Chondrocyte (in vitro differentiated cells): ENCODE data around the gene GP1BB. TPM values are rescaled to one million over a fixed set of nuclear protein-coding genes. Genes with fewer than 3 reads are reported as not detected.

Experiments used
- DNase-seq: peaks from one replicate; pipeline ENCODE4 v3.0.0; 2021; ENCODE audit warnings: mixed read lengths, low spot score
- H3K27ac Mint-ChIP-seq: one replicate; pipeline ENCODE4 v1.8.0; 2021; ENCODE audit warnings: mild to moderate bottlenecking, moderate library complexity, mixed read lengths; ENCODE audit not compliant: unreplicated experiment
- H3K27me3 Mint-ChIP-seq: 2 replicates; pipeline ENCODE4 v1.8.0; 2021; ENCODE audit warnings: low read depth, mixed read lengths
- H3K36me3 Mint-ChIP-seq: 2 replicates; pipeline ENCODE4 v1.8.0; 2021; ENCODE audit warnings: low read depth, mixed read lengths
- H3K4me1 Mint-ChIP-seq: 2 replicates; pipeline ENCODE4 v1.8.0; 2021; ENCODE audit warnings: low read depth, mild to moderate bottlenecking, mixed read lengths
- H3K4me3 Mint-ChIP-seq: one replicate; pipeline ENCODE4 v1.8.0; 2021; ENCODE audit warnings: mild to moderate bottlenecking, moderate library complexity, mixed read lengths; ENCODE audit not compliant: unreplicated experiment
- H3K9me3 Mint-ChIP-seq: 2 replicates; pipeline ENCODE4 v1.8.0; 2021; ENCODE audit warnings: low read depth, mixed read lengths
- total RNA-seq: library from RNA; stranded (reverse); gene quantifications from 3 replicates; pipeline ENCODE4 v1.2.1, GENCODE V29; 2021
- TF ChIP-seq, protein P1 (sequence below): fragments of 200-600 bp; sonication (generic); IDR thresholded peaks from 2 replicates; pipeline ENCODE4 v1.5.0; 2021; ENCODE audit warnings: antibody characterized with exemption, mild to moderate bottlenecking, moderate library complexity

The GP1BB gene
- total RNA-seq, 1 donor from 2014 or later, result 56.0 TPM

DNA sequence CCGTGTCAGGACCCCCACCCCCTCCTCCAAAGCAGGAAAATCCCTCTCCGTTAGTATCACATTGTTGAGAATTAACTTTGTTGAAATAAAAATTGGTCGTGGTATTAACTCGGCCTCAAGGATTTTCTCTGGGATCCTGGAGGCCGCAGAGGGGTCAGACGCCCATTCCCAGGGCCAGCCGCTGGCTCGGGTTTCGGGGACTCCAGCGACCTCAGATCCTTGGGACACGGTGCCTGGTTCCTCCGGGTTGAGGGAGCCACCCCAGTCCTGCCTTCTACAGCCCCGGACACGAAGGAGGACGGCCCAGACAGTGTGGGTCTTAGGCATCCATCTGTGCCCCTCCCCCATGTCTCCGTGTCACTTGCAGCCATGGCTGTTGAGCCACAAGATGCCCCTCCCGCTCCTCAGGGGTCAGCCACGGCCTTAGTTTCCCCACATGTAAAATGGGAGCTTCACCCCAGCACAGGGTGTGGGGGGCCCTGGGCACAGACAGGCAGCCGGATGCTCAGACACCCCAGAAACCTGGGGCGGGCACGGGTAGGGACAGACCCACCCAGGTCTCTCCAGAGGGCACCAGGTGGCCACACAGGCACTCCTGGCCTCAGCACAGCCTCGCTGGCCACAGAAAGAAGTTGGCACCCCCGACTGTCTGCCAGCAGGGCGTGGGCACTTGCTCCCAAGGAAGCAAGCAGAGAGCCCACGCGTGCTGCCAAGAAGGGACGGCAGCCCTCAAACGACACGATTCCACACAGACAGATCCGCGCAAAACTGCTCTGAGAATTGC is 15.5 kb downstream of the GP1BB start:
- Mint-ChIP-seq H3K27me3 (no peaks in the 10 kb centered on the region), H3K9me3 (no peaks in the 10 kb centered on the region), H3K4me3 (no peak overlapping the region), H3K36me3 (no peaks in the 10 kb centered on the region), H3K4me1 (no peaks in the 10 kb centered on the region), H3K27ac (no peak overlapping the region)
- no peak for DNase-seq
- TF ChIP-seq, protein P1, sequence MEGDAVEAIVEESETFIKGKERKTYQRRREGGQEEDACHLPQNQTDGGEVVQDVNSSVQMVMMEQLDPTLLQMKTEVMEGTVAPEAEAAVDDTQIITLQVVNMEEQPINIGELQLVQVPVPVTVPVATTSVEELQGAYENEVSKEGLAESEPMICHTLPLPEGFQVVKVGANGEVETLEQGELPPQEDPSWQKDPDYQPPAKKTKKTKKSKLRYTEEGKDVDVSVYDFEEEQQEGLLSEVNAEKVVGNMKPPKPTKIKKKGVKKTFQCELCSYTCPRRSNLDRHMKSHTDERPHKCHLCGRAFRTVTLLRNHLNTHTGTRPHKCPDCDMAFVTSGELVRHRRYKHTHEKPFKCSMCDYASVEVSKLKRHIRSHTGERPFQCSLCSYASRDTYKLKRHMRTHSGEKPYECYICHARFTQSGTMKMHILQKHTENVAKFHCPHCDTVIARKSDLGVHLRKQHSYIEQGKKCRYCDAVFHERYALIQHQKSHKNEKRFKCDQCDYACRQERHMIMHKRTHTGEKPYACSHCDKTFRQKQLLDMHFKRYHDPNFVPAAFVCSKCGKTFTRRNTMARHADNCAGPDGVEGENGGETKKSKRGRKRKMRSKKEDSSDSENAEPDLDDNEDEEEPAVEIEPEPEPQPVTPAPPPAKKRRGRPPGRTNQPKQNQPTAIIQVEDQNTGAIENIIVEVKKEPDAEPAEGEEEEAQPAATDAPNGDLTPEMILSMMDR, result no peak

DNA sequence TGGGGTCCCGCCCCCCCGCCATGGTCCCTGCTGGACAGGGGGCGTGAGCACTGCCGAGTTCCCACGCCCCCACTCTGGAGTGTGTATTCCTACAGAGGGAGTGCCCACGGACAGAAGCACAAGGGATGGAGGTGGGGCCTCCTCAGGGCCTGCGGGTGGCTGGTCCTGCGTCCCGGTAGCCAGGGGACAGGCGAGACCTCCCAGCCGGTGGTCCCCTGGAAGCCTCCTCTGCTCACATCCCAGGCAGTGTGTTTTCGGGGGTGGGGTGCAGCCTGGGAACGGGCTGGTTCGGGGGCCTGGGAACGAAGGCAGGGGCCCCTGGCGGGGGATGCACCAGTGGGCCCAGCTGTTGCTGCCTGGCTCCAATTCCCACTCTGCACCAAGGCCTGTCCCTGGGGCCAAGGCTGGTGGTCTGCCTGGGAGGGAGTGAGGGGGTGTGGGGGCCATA is 16.1 kb downstream of the GP1BB start:
- Mint-ChIP-seq H3K4me1 (no peaks in the 10 kb centered on the region), H3K9me3 (no peaks in the 10 kb centered on the region), H3K36me3 (no peaks in the 10 kb centered on the region), H3K27me3 (no peaks in the 10 kb centered on the region), H3K4me3 (no peak overlapping the region), H3K27ac (no peak overlapping the region)
- no peak for DNase-seq
- TF ChIP-seq, protein P1, result no peak

DNA sequence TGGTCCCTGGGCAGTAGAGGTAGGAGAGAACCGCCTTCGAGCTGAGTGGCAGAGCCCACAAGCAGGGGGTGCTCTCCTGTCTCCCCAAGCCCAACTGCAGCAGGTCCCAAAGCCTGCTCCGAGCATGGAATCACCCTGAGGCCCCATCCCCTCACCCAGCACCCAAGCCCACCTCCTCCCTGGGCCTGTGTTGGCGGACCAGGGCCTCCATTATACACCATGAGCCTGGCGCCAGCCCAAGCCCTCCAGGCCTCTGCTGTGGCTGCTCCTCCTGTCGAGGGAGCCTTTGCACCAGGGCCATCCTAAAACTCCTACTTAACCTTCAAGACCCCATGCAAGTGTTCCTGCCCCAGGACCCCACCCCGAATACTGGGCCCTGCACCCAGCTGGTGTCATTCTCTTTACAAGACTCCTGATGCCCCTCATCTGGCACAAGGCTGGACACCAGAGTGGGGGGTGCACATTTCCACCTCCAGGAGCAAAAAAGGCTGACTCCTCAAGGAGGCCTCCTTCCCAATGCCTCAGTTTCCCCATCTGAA is 16.6 kb downstream of the GP1BB start:
- H3K4me1 Mint-ChIP-seq, result peaks cover 2% of the 10 kb centered on the region
- no peak overlapping the region for H3K27ac Mint-ChIP-seq
- TF ChIP-seq, protein P1, result no peak
- no peaks in the 10 kb centered on the region for H3K36me3 Mint-ChIP-seq
- no peak for DNase-seq
- no peaks in the 10 kb centered on the region for H3K9me3 Mint-ChIP-seq
- no peaks in the 10 kb centered on the region for H3K27me3 Mint-ChIP-seq
- no peak overlapping the region for H3K4me3 Mint-ChIP-seq

DNA sequence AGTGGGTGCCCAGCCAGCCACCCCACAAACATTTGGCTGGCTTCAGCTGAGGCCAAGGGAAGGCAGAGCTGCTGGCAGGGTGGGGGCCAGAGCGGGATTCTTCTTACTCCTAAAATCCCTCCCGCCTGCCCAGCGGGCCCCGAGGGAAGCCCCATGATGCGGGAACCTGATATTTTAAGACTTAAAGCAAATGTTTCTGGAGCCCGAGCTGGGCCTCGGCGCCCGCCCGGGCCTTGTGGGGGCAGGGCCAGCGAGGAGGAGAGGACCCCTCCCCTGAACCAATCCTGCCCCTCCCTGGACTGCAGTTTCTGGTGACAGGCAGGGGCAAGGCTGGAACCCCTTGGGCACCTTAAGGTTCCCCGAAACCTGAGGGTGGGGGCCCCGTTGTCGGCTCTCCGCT is 17.2 kb downstream of the GP1BB start:
- DNase-seq, result no peak
- no peaks in the 10 kb centered on the region for H3K36me3 Mint-ChIP-seq
- H3K9me3 Mint-ChIP-seq, result no peaks in the 10 kb centered on the region
- no peak overlapping the region for H3K27ac Mint-ChIP-seq
- H3K4me1 Mint-ChIP-seq, result peaks cover 3% of the 10 kb centered on the region
- H3K27me3 Mint-ChIP-seq, result no peaks in the 10 kb centered on the region
- no peak overlapping the region for H3K4me3 Mint-ChIP-seq
- TF ChIP-seq, protein P1, result no peak

DNA sequence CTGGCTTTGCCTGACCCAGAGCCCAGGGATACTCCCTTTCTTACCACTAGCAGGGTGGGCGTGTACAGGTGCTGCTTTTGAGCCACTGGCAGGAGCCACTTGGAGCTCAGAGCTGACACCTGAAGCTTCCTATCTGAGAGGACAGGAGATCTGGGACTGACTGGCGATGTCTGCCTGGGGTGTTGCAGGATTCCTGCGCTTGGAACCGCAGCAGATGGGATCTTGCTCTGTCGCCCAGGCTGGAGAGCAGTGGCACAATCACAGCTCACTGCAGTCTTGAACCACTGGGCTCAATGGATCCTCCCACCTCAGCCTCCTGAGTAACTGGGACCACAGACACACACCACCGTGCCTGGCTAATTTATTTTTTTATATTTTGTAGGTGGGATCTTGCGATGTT is 17.7 kb downstream of the GP1BB start:
- Mint-ChIP-seq H3K4me3 (no peak overlapping the region), H3K4me1 (peaks cover 3% of the 10 kb centered on the region), H3K27me3 (no peaks in the 10 kb centered on the region), H3K9me3 (no peaks in the 10 kb centered on the region), H3K27ac (no peak overlapping the region), H3K36me3 (no peaks in the 10 kb centered on the region)
- TF ChIP-seq, protein P1, result no peak
- no peak for DNase-seq
